Measurements from ENCODE around the gene CFHR4.
"Not testable (repeated sequence)": the region's sequence is repeated elsewhere in the genome, so short reads cannot be mapped to it uniquely, and the experiment has no call there.

CFHR4 gene

DNA sequence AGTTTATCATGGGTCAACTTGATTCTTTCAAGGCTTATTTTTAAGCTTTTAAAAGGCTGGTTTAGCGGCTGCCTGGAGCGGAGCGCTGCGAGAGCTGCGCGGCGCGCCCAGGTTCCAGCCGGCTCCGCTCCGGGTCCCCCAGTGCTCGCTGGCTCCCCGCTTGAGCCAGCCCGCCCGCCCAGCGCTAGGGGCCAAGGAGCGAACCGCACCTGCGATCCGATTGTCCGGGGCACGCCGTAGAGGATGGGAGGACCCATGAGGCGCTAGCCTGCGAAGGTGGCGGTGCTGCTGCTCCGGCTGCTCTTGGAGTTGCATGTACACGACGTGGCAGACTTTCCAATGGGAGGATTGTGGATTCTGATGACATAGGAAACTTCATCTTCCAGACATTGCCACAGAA, 9.9 kb upstream of the CFHR4 start:
- Histone ChIP-seq H3K27me3 (ENCODE audit: control insufficient read depth, insufficient read depth, low read length, poor library complexity, severe bottlenecking) (peaks cover 14% of the 10 kb centered on the region), H3K4me3 (ENCODE audit: insufficient read depth, low read depth, low read length) (peak overlapping the region; percentile 19), H3K9me3 (ENCODE audit: control insufficient read depth, low read length) (no peaks in the 10 kb centered on the region), H3K36me3 (ENCODE audit: control insufficient read depth, insufficient read depth, low read length) (no peaks in the 10 kb centered on the region), H3K27ac (ENCODE audit: insufficient read depth, low read depth, low read length, poor library complexity, severe bottlenecking) (no peak overlapping the region), H3K4me1 (ENCODE audit: control insufficient read depth, insufficient read depth, low read length) (no peaks in the 10 kb centered on the region)
- 16% methylated on average over 29 of the region's 29 CpGs for WGBS, 2 experiments

DNA sequence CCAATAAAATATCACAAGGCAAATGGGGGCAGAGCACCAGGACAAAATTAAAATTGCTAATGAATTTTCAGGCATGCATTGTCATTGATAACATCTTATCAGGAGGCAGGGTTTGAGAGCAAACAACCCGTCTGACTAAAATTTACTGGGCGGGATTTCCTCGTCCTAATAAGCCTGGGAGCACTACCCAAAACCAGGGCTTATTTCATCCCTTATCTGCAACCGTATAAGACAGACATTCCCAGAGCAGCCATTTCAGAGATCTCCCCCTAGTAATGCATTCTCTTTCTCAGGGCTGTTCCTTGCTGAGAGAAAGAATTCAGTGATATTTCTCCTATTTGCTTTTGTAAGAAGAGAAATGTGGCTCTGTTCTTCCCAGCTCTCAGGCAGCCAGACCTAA, 1.3 kb upstream of the CFHR4 start:
- H3K9me3 ChIP-seq (ENCODE audit: control insufficient read depth, low read length); H3K27ac ChIP-seq (ENCODE audit: insufficient read depth, low read depth, low read length, poor library complexity, severe bottlenecking); H3K4me1 ChIP-seq (ENCODE audit: control insufficient read depth, insufficient read depth, low read length); H3K27me3 ChIP-seq (ENCODE audit: control insufficient read depth, insufficient read depth, low read length, poor library complexity, severe bottlenecking); H3K4me3 ChIP-seq (ENCODE audit: insufficient read depth, low read depth, low read length); H3K36me3 ChIP-seq (ENCODE audit: control insufficient read depth, insufficient read depth, low read length): not testable (repeated sequence)
- WGBS, 2 experiments, result 90 to 93% methylated on average over 4 of the region's 4 CpGs

DNA sequence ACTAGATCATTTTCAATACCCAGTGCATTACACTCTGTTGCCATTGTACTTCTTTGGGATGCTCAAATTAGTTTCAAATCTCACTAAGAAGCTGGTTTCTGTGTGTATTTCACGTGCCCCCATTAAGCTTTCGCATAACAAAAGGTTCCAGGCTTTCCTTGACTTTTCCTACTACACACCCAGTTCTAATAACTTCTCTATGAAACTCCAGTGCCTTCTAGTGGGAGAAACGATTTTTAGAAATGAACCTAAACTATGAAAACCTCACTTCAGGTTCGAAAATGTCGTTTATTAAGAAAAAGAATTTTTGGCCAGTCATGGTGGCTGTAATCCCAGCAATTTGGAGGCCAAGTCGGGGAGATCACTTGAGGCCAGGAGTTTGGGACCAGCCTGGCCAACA, 2.8 kb downstream of the CFHR4 start:
- Histone ChIP-seq H3K27me3 (ENCODE audit: control insufficient read depth, insufficient read depth, low read length, poor library complexity, severe bottlenecking) (no peaks in the 10 kb centered on the region), H3K9me3 (ENCODE audit: control insufficient read depth, low read length) (no peaks in the 10 kb centered on the region), H3K4me3 (ENCODE audit: insufficient read depth, low read depth, low read length) (no peak overlapping the region), H3K27ac (ENCODE audit: insufficient read depth, low read depth, low read length, poor library complexity, severe bottlenecking) (no peak overlapping the region), H3K4me1 (ENCODE audit: control insufficient read depth, insufficient read depth, low read length) (no peaks in the 10 kb centered on the region), H3K36me3 (ENCODE audit: control insufficient read depth, insufficient read depth, low read length) (no peaks in the 10 kb centered on the region)
- 84 to 87% methylated on average over 6 of the region's 6 CpGs for WGBS, 2 experiments

DNA sequence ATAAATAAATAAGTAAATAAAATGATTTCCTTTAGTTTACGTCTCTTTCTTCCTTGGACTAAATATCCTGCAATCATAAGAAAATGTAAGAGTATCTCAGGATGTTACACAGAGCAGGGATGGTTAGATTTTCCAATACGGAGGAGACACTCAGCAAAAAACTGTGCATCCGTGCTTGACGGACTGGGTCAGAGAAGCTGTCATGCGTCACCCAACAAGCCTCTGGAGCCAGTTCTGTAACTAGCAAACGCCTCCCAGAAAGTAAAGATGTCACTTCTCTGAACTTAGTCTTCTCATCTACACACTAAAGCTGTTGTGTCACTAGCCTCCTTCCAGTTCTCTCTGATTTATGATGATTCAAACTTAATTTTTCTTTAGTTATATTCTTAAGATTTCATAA, 3.4 kb downstream of the CFHR4 start:
- Histone ChIP-seq H3K4me1 (ENCODE audit: control insufficient read depth, insufficient read depth, low read length) (no peaks in the 10 kb centered on the region), H3K27me3 (ENCODE audit: control insufficient read depth, insufficient read depth, low read length, poor library complexity, severe bottlenecking) (no peaks in the 10 kb centered on the region), H3K36me3 (ENCODE audit: control insufficient read depth, insufficient read depth, low read length) (no peaks in the 10 kb centered on the region), H3K9me3 (ENCODE audit: control insufficient read depth, low read length) (no peaks in the 10 kb centered on the region), H3K4me3 (ENCODE audit: insufficient read depth, low read depth, low read length) (no peak overlapping the region), H3K27ac (ENCODE audit: insufficient read depth, low read depth, low read length, poor library complexity, severe bottlenecking) (no peak overlapping the region)
- 95 to 99% methylated on average over 5 to 6 of the region's 6 CpGs for WGBS, 2 experiments

DNA sequence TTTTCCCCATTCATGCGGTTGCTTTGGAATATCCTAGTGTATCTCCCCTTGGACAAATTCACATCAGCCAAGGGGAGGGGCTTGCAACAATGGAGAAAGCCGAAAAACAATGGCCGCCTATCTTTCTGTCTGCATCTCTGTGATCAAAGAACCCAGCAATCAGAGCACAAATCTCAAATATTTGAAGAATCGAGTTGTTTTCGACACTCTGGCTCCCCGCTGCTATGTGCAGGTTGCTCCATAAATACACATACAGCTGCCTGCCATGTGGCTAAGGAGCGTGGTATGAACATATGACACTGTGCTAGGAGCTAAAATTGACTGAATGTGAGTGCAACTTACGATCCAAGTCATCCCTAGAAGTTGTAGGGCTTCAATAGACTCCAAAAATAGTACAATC, 8.5 kb downstream of the CFHR4 start:
- WGBS, 2 experiments, result 81 to 82% methylated on average over 8 of the region's 8 CpGs
- Histone ChIP-seq H3K36me3 (ENCODE audit: control insufficient read depth, insufficient read depth, low read length) (no peaks in the 10 kb centered on the region), H3K4me3 (ENCODE audit: insufficient read depth, low read depth, low read length) (no peak overlapping the region), H3K27ac (ENCODE audit: insufficient read depth, low read depth, low read length, poor library complexity, severe bottlenecking) (no peak overlapping the region), H3K4me1 (ENCODE audit: control insufficient read depth, insufficient read depth, low read length) (no peaks in the 10 kb centered on the region), H3K9me3 (ENCODE audit: control insufficient read depth, low read length) (no peaks in the 10 kb centered on the region), H3K27me3 (ENCODE audit: control insufficient read depth, insufficient read depth, low read length, poor library complexity, severe bottlenecking) (no peaks in the 10 kb centered on the region)

DNA sequence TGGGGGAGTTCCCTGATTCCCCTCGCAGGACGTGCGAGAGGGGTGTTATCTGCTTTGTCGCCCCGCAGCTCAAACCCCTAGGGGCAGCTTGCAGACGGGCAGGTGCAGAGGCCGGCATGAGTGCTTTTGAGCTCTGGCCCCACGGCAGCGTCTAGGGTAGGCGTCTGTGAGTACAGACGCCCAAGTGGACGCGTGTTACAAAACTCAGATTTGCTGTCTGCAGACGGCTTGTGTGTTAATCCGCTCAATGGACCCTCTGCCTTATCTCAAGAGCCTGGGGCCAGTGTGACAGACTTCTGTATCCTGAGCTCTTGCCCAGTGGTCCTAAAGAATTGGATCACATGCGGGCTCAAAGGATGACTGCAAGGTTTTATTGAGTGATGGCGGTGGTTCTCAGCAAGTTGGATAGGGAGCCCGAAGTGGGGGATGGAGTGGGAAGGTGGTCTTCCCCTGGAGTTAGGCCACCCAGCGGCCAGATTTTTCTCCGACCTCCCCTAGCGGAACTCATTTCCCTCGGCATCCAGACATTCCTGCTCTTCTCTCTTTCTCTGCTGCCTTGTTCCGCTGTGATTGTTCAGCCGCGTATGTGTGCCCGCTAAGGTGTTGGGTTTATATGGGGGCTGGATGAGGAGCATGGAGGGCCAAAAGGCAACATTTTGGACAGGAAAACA, 9.4 kb downstream of the CFHR4 start:
- Histone ChIP-seq H3K4me3 (ENCODE audit: insufficient read depth, low read depth, low read length) (no peak overlapping the region), H3K27me3 (ENCODE audit: control insufficient read depth, insufficient read depth, low read length, poor library complexity, severe bottlenecking) (no peaks in the 10 kb centered on the region), H3K9me3 (ENCODE audit: control insufficient read depth, low read length) (no peaks in the 10 kb centered on the region), H3K36me3 (ENCODE audit: control insufficient read depth, insufficient read depth, low read length) (no peaks in the 10 kb centered on the region), H3K4me1 (ENCODE audit: control insufficient read depth, insufficient read depth, low read length) (no peaks in the 10 kb centered on the region), H3K27ac (ENCODE audit: insufficient read depth, low read depth, low read length, poor library complexity, severe bottlenecking) (no peak overlapping the region)
- WGBS, 2 experiments, result 92 to 94% methylated on average over 24 to 26 of the region's 26 CpGs

DNA sequence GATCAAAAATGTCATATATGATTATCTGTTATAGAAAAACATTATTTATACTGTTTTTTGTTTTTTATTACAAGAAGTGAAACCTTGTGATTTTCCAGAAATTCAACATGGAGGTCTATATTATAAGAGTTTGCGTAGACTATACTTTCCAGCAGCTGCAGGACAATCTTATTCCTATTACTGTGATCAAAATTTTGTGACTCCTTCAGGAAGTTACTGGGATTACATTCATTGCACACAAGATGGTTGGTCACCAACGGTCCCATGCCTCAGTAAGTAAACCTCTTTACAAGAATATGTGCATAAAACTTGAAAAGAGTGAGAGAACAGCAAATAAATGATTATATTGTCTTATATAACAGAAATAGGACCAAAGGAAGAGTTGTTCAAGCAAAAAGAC, 14.5 kb downstream of the CFHR4 start:
- H3K36me3 ChIP-seq (ENCODE audit: control insufficient read depth, insufficient read depth, low read length), result no peaks in the 10 kb centered on the region
- no peaks in the 10 kb centered on the region for H3K4me1 ChIP-seq (ENCODE audit: control insufficient read depth, insufficient read depth, low read length)
- no peaks in the 10 kb centered on the region for H3K27me3 ChIP-seq (ENCODE audit: control insufficient read depth, insufficient read depth, low read length, poor library complexity, severe bottlenecking)
- no peak overlapping the region for H3K27ac ChIP-seq (ENCODE audit: insufficient read depth, low read depth, low read length, poor library complexity, severe bottlenecking)
- H3K9me3 ChIP-seq (ENCODE audit: control insufficient read depth, low read length), result no peaks in the 10 kb centered on the region
- WGBS, 2 experiments, result 92 to 100% methylated on average over 1 to 2 of the region's 2 CpGs
- no peak overlapping the region for H3K4me3 ChIP-seq (ENCODE audit: insufficient read depth, low read depth, low read length)

DNA sequence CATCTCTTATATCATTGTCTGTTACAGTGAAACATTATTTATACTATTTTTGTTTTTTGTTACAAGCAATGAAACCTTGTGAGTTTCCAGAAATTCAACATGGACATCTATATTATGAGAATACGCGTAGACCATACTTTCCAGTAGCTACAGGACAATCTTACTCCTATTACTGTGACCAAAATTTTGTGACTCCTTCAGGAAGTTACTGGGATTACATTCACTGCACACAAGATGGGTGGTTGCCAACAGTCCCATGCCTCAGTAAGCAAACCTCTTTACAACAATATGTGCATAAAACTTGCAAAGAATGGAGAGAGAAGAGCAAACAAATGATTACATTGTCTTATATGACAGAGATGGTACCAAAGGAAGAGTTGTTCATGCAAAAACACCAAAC, 22.4 kb downstream of the CFHR4 start:
- WGBS, 2 experiments, result 92 to 95% methylated on average over 2 of the region's 2 CpGs
- H3K27me3 ChIP-seq (ENCODE audit: control insufficient read depth, insufficient read depth, low read length, poor library complexity, severe bottlenecking), result no peaks in the 10 kb centered on the region

DNA sequence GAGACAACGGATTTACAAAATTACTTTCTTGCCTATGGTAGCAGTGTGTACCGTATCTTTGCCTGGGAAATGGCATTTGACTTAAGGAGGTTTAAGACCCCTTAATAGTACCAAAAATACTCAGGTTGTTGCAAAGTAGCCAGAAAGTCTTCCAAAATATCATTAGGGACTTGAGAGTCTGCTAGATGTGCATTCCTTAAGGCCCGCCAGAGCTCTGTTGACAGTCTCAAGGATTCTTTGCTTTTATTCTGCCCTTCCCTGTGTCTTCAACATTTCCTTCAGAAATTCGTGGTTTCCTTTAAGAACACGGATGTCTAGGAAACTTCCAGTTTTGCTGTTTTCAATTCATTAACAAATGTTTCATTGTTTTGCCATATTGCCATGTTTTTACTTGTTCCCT, 24.4 kb downstream of the CFHR4 start:
- H3K4me3 ChIP-seq (ENCODE audit: insufficient read depth, low read depth, low read length); H3K9me3 ChIP-seq (ENCODE audit: control insufficient read depth, low read length); H3K36me3 ChIP-seq (ENCODE audit: control insufficient read depth, insufficient read depth, low read length); H3K4me1 ChIP-seq (ENCODE audit: control insufficient read depth, insufficient read depth, low read length); H3K27ac ChIP-seq (ENCODE audit: insufficient read depth, low read depth, low read length, poor library complexity, severe bottlenecking); H3K27me3 ChIP-seq (ENCODE audit: control insufficient read depth, insufficient read depth, low read length, poor library complexity, severe bottlenecking): not testable (repeated sequence)
- 62 to 79% methylated on average over 5 of the region's 5 CpGs for WGBS, 2 experiments

More for the DNA sequence above, 22.4 kb downstream of the CFHR4 start:
- no peak overlapping the region for H3K27ac ChIP-seq (ENCODE audit: insufficient read depth, low read depth, low read length, poor library complexity, severe bottlenecking)
- H3K9me3 ChIP-seq (ENCODE audit: control insufficient read depth, low read length), result no peaks in the 10 kb centered on the region
- H3K36me3 ChIP-seq (ENCODE audit: control insufficient read depth, insufficient read depth, low read length), result no peaks in the 10 kb centered on the region
- H3K4me3 ChIP-seq (ENCODE audit: insufficient read depth, low read depth, low read length), result no peak overlapping the region
- H3K4me1 ChIP-seq (ENCODE audit: control insufficient read depth, insufficient read depth, low read length), result no peaks in the 10 kb centered on the region

DNA sequence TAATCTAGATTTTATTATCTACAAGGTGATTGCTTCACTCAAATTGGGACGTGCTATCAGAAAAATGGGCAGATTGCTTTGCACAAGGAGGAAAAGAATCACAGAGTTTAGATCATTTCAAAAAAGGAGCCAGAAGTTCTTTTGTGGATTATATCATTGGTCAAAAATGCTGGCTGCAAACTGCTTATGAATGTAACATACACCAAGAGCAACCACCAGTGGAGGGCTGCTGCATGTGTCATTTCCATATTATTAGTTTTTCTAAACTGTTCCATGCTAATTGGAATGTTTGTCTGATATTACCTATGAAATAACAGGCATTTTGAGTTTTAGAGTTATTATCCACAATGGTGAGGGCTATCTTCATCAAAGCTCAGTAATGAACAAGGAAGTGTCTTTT, 39.0 kb downstream of the CFHR4 start:
- H3K27ac ChIP-seq (ENCODE audit: insufficient read depth, low read depth, low read length, poor library complexity, severe bottlenecking); H3K36me3 ChIP-seq (ENCODE audit: control insufficient read depth, insufficient read depth, low read length); H3K4me1 ChIP-seq (ENCODE audit: control insufficient read depth, insufficient read depth, low read length); H3K4me3 ChIP-seq (ENCODE audit: insufficient read depth, low read depth, low read length); H3K9me3 ChIP-seq (ENCODE audit: control insufficient read depth, low read length); H3K27me3 ChIP-seq (ENCODE audit: control insufficient read depth, insufficient read depth, low read length, poor library complexity, severe bottlenecking): not testable (repeated sequence)
- 95 to 100% methylated on average over 1 of the region's 1 CpG for WGBS, 2 experiments

DNA sequence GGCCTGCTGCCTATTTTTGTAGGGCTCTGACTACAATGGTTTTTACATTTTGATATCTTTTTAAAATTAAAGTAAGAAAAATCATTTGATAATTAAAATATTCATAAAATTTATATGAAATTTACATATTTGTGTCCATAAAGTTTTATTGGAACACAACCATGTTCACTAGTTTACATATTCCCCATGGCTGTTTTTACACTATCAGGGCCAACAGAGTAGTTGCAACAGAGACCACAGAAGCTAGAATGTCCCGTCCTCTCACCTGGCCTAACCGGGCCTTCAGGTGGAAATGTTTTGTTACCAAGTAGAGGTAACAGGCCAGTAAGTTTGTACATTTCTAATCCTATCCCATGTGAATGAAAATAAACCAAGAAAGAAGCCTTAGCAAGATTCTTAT, 45.0 kb downstream of the CFHR4 start:
- 87% methylated on average over 2 of the region's 2 CpGs; no CpG with 5 or more reads in 1 of the 2 experiments for WGBS, 2 experiments

More for the DNA sequence above, 45.0 kb downstream of the CFHR4 start:
- H3K27ac ChIP-seq (ENCODE audit: insufficient read depth, low read depth, low read length, poor library complexity, severe bottlenecking); H3K4me3 ChIP-seq (ENCODE audit: insufficient read depth, low read depth, low read length); H3K9me3 ChIP-seq (ENCODE audit: control insufficient read depth, low read length); H3K4me1 ChIP-seq (ENCODE audit: control insufficient read depth, insufficient read depth, low read length); H3K27me3 ChIP-seq (ENCODE audit: control insufficient read depth, insufficient read depth, low read length, poor library complexity, severe bottlenecking); H3K36me3 ChIP-seq (ENCODE audit: control insufficient read depth, insufficient read depth, low read length): not testable (repeated sequence)
